Measurements from ENCODE around the gene HAPSTR1. TPM values are rescaled to one million over a fixed set of nuclear protein-coding genes. Genes with fewer than 3 reads are reported as not detected.

Gene HAPSTR1
- total RNA-seq, 1 donor from 2014 or later: 86.0 TPM

- H3K36me3 Mint-ChIP-seq (ENCODE audit: low read depth, unreplicated experiment): no peaks in the 10 kb centered on the region
- peaks cover under 1% of the 10 kb centered on the region for H3K27me3 Mint-ChIP-seq (ENCODE audit: unreplicated experiment)
- no peak overlapping the region for H3K4me3 Mint-ChIP-seq (ENCODE audit: unreplicated experiment)
- TF ChIP-seq CTCF (IDR thresholded peaks at IDR 0.05; ENCODE audit: unreplicated experiment): no peak
- H3K9me3 Mint-ChIP-seq (ENCODE audit: unreplicated experiment): no peaks in the 10 kb centered on the region
- no peak overlapping the region for H3K27ac Mint-ChIP-seq (ENCODE audit: unreplicated experiment)
- DNase-seq (ENCODE audit: low spot score): no peak
- peaks cover 3% of the 10 kb centered on the region for H3K4me1 Mint-ChIP-seq (ENCODE audit: unreplicated experiment)
Measured at GRCh38 chr16:9054460-9054859, 37.0 kb upstream of the HAPSTR1 start.

GRCh38 chr16:9055115-9055514, 36.3 kb upstream of the HAPSTR1 start:
- Mint-ChIP-seq H3K27ac (ENCODE audit: unreplicated experiment) (no peak overlapping the region), H3K4me3 (ENCODE audit: unreplicated experiment) (no peak overlapping the region), H3K4me1 (ENCODE audit: unreplicated experiment) (peaks cover 3% of the 10 kb centered on the region), H3K9me3 (ENCODE audit: unreplicated experiment) (no peaks in the 10 kb centered on the region), H3K36me3 (ENCODE audit: low read depth, unreplicated experiment) (no peaks in the 10 kb centered on the region), H3K27me3 (ENCODE audit: unreplicated experiment) (no peaks in the 10 kb centered on the region)
- no peak for DNase-seq (ENCODE audit: low spot score)
- TF ChIP-seq CTCF (IDR thresholded peaks at IDR 0.05; ENCODE audit: unreplicated experiment): no peak

DNA sequence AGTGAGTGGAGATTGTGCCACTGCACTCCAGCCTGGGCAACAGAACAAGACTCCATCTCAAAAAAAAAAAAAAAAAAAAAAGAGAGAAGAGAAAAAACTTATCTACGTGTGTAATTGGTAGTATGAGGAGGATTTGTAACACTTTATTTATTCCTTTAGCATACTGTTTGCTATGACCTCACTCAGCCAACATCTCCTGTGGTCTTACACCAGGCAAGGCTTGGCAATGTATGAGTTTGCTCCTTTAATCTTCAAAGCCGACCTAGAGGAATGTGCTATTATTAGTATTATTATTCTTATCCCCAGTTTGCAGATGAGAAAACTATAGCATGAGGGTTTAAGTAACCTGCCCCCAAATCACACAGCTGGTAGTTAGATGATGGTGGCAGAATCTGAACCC, 35.8 kb upstream of the HAPSTR1 start:
- DNase-seq (ENCODE audit: low spot score): no peak
- Mint-ChIP-seq H3K27me3 (ENCODE audit: unreplicated experiment) (no peaks in the 10 kb centered on the region), H3K36me3 (ENCODE audit: low read depth, unreplicated experiment) (no peaks in the 10 kb centered on the region), H3K9me3 (ENCODE audit: unreplicated experiment) (no peaks in the 10 kb centered on the region), H3K4me3 (ENCODE audit: unreplicated experiment) (no peak overlapping the region), H3K4me1 (ENCODE audit: unreplicated experiment) (peaks cover 3% of the 10 kb centered on the region), H3K27ac (ENCODE audit: unreplicated experiment) (no peak overlapping the region)
- TF ChIP-seq CTCF (IDR thresholded peaks at IDR 0.05; ENCODE audit: unreplicated experiment): no peak

DNA sequence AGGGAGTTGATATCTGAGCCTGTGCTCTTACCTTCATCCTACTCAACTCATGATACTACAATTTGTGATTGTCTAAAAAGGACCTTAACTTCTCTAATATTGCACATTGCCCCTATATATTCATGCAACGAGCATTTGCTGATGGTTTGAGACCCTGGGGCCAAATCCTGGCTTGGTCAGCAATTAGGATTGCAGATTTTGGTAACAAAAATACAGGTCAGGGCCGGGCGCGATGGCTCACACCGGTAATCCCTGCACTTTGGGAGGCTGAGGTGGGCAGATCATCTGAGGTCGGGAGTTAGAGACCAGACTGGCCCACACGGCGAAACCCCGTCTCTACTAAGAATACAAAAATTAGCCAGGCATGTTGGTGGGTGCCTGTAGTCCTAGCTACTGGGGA, 35.4 kb upstream of the HAPSTR1 start:
- peaks cover 3% of the 10 kb centered on the region for H3K4me1 Mint-ChIP-seq (ENCODE audit: unreplicated experiment)
- DNase-seq (ENCODE audit: low spot score): no peak

GRCh38 chr16:9058211-9058610, 33.2 kb upstream of the HAPSTR1 start:
- no peak for TF ChIP-seq CTCF (IDR thresholded peaks at IDR 0.05; ENCODE audit: unreplicated experiment)
- Mint-ChIP-seq H3K27ac (ENCODE audit: unreplicated experiment) (no peak overlapping the region), H3K4me1 (ENCODE audit: unreplicated experiment) (no peaks in the 10 kb centered on the region), H3K9me3 (ENCODE audit: unreplicated experiment) (no peaks in the 10 kb centered on the region), H3K4me3 (ENCODE audit: unreplicated experiment) (no peak overlapping the region), H3K27me3 (ENCODE audit: unreplicated experiment) (no peaks in the 10 kb centered on the region), H3K36me3 (ENCODE audit: low read depth, unreplicated experiment) (no peaks in the 10 kb centered on the region)
- DNase-seq (ENCODE audit: low spot score): no peak

More for the DNA sequence above, 35.4 kb upstream of the HAPSTR1 start:
- no peak for TF ChIP-seq CTCF (IDR thresholded peaks at IDR 0.05; ENCODE audit: unreplicated experiment)
- Mint-ChIP-seq H3K27ac (ENCODE audit: unreplicated experiment) (no peak overlapping the region), H3K27me3 (ENCODE audit: unreplicated experiment) (no peaks in the 10 kb centered on the region), H3K36me3 (ENCODE audit: low read depth, unreplicated experiment) (no peaks in the 10 kb centered on the region), H3K9me3 (ENCODE audit: unreplicated experiment) (no peaks in the 10 kb centered on the region), H3K4me3 (ENCODE audit: unreplicated experiment) (no peak overlapping the region)
